Motor neuron (in vitro differentiated cells): ENCODE measurements around the gene C14orf132. TPM values are rescaled to one million over a fixed set of nuclear protein-coding genes. Genes with fewer than 3 reads are reported as not detected.
"Not testable (repeated sequence)": the region's sequence is repeated elsewhere in the genome, so short reads cannot be mapped to it uniquely, and the experiment has no call there.

Experiments
- ATAC-seq, 8 experiments: fragments of 200-7000 bp; cut with Tn5 transposase; replicated peaks in 6 of 8; 2 replicates each; pipeline ENCODE4 v1.8.0; 2021; ENCODE audit warnings: mild to moderate bottlenecking in 8 of 8, moderate library complexity in 8 of 8
- H3K27ac ChIP-seq, 2 donors: fragments of 250-450 bp; sonication (Bioruptor Pico); 2 replicates each; pipeline ENCODE4 v1.9.0; 2021; ENCODE audit warnings: antibody characterized with exemption in 2 of 2, mild to moderate bottlenecking in 2 of 2, moderate library complexity in 1 of 2
- H3K4me1 ChIP-seq, 2 donors: fragments of 250-450 bp; sonication (Bioruptor Pico); replicated peaks in 1 of 2; 2 replicates each; pipeline ENCODE4 v1.6.1; 2021; ENCODE audit warnings: antibody characterized with exemption in 2 of 2, mild to moderate bottlenecking in 2 of 2, moderate library complexity in 1 of 2
- H3K4me3 ChIP-seq, 5 donors: fragments of 250-450 bp; sonication (Bioruptor Pico); 2 replicates each; pipeline ENCODE4 v1.9.0; 2021; ENCODE audit warnings: antibody characterized with exemption in 5 of 5, mild to moderate bottlenecking in 5 of 5, moderate library complexity in 4 of 5
- WGBS, 10 experiments: fragments of 450-650 bp; shearing (Covaris generic); methylation state at CpG; one replicate each; pipeline ENCODE4 v1.0.0; 2022; 5-methylcytosine and 5-hydroxymethylcytosine counted together
- in situ Hi-C, 9 experiments: fragments of 400-800 bp; cut with MboI; loops; one replicate each; pipeline ENCODE4 v1.15.0; 2021; ENCODE audit warnings: low sequenced_read_pairs in 9 of 9, low pct_unique_long_range_greater_than_20kb in 2 of 9; ENCODE audit not compliant: unreplicated experiment in 9 of 9
- total RNA-seq, 8 experiments: library from RNA; unstranded; fragments of 300-600 nt; gene quantifications; 2 replicates each; pipeline versions ENCODE4 v1.2.3 to v1.2.4, GENCODE V29; 2022

Gene C14orf132
- total RNA-seq, 8 experiments from 2014 or later: 17.9 to 140 (median 66.8) TPM

DNA sequence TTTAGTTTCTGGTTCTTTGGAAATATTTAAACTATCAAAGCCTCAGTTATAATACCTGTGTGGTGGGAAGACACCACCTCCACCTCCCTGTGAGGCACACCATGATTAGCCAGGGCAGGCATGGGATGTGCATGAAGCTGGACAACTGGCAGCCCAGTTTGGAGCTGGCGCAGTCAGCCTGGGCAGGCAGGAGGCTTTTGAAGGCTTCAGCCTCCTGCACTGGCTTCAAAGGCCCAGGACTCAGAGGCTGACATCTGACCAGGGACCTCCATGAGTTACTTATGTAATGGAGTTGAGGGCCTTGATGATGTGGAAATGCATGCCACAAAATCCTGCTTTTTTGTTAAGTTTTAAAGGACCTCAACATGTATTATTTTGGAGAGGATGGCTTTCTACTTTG is 30.3 kb downstream of the C14orf132 start:
- H3K4me3 ChIP-seq: no peak overlapping the region
- WGBS, 10 experiments: 33 to 100% (median 50%) methylated on average over 1 of the region's 1 CpG; no CpG with 5 or more reads in 7 of the 10 experiments

DNA sequence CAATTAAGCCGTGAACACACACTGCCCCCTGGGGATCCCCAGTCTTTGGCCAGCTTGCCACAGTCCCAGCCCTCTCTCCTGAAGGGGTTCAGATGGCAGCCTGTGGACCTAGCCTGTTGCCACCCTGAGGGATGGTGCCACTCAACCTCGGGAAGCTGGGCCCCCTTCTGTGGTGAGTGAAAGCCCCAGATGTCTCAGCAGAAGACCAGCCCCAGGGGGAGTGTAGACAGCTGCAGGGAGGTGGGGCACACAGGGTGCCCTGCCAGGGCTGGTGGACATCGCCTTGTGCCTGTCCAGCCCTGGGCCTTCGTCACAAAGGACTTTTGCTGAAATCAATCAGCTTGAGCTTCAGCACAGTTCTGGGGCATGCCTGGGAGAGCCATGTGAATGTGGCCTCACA is 32.4 kb downstream of the C14orf132 start:
- Histone ChIP-seq H3K4me1 (peaks cover 0 to 3% of the 10 kb centered on the region in 2 donors), H3K4me3 (no peak overlapping the region), H3K27ac (no peak overlapping the region)
- ATAC-seq: no peak
- 60 to 100% (median 91%) methylated on average over 1 to 2 of the region's 4 CpGs; no CpG with 5 or more reads in 6 of the 10 experiments for WGBS, 10 experiments
- in situ Hi-C loops: no loop called here

More for the DNA sequence above, 30.3 kb downstream of the C14orf132 start:
- in situ Hi-C loops: no loop called here
- Histone ChIP-seq H3K27ac (no peak overlapping the region), H3K4me1 (peaks cover 7 to 14% of the 10 kb centered on the region in 2 donors)
- ATAC-seq: no peak

DNA sequence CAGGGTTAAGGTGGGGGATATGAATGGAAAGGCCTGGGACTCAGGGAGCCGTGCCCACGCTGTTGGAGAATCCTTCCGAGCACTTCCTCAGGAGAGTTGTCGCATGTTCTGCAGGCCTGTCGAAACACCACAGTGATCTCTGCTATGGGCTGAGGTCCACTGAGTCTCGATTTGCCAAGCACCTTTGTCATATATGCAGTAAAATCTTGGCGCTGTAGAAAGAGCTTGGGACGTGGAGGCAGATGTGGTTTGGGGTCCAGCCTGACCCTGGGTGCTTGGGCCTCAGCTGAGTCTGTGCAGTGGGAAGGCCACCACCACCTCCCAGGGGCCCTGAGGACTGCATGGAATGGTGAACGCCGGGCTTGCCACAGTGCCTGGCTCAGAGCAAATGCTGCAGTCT is 32.9 kb downstream of the C14orf132 start:
- Histone ChIP-seq H3K4me3 (no peak overlapping the region), H3K27ac (no peak overlapping the region), H3K4me1 (peaks cover 0 to 3% of the 10 kb centered on the region in 2 donors)
- in situ Hi-C loops: no loop called here
- 89 to 100% (median 95%) methylated on average over 2 to 8 of the region's 10 CpGs; no CpG with 5 or more reads in 5 of the 10 experiments for WGBS, 10 experiments
- no peak for ATAC-seq

DNA sequence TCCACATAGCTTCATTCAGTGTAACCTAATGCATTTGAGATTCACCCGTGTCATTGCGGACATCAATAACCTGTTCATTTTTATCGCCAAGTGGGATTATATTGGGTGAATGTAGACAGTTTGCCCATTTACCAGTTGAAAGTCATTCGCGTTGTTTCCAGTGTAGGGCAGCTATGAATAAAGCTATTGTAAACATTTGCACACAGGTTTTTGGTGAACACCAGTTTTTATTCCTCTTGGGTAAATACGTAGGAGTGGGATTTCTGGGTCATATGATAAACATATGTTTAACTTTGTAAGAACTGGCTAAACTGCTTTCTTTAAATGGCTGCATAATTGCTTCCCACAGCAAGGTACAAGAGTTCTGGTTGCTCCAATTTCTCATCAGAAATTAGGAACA is 33.6 kb downstream of the C14orf132 start:
- 60 to 98% (median 91%) methylated on average over 2 to 6 of the region's 6 CpGs for WGBS, 10 experiments
- Histone ChIP-seq H3K4me1 (peaks cover 0 to 3% of the 10 kb centered on the region in 2 donors), H3K27ac (no peak overlapping the region), H3K4me3 (no peak overlapping the region)
- ATAC-seq: no peak
- in situ Hi-C loops: no loop called here

DNA sequence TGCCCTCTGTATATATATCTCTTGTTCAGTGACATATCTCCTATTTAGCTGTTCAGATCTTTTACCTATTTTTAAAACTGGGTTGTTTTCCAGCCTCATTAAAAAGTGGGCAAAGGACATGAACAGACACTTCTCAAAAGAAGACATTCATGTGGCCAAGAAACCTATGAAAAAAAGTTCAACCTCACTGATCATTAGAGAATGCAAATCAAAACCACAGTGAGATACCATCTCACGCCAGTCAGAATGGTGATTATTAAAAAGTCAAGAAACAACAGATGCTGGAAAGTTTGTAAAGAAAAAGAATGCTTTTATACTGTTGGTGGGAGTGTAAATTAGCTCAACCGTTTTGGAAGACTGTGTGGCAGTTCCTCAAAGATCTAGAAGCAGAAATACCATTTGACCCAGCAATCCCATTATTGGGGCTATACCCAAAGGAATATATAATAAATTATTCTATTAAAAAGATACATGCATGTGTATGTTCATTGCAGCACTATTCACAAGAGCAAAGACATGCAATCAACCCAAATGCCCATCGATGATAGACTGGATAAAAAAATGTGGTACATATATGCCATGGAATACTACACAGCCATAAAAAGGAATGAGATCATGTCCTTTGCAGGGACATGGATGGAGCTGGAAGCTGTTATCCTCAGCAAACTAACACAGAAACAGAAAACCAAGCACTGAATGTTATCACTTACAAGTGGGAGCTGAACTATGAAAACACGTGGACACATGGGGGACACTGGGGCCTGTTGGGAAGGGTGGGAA is 34.3 kb downstream of the C14orf132 start:
- H3K4me3 ChIP-seq, ATAC-seq, H3K27ac ChIP-seq, H3K4me1 ChIP-seq, in situ Hi-C loops: not testable (repeated sequence)
- 41 to 88% (median 78%) methylated on average over 2 to 4 of the region's 4 CpGs; no CpG with 5 or more reads in 1 of the 10 experiments for WGBS, 10 experiments

DNA sequence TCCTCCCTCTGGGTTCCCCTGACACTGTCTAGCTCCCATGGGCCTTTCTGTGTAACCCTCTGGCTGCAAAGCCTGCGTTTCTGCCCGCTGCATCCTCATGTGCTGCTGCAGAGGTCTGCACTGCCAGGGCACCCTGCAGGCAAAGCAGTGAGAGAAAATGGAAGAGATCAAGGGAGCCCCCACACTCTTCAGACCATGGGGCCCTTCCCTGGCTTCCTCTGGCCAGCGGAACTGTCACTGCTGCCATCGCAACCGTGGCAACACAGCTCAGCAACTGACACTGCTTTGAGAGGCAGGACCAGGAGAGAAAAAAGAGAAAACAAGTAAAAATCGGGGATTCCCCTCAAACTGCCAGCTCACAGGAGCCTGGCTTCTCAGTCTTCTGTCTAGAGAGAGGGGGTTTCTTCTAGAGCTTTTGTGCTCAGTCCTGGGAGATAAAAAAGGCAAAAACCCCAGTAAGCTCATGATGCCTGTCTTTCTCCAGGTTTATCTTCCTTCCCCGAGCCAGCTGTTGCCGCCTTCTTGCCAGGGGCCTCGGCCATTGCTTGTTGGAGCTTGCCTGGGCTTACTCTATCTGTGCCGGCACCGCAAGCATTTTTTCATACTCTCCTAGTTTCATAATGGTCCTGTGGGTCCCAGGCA is 38.9 kb downstream of the C14orf132 start:
- H3K4me1 ChIP-seq: peaks cover 0 to 9% of the 10 kb centered on the region in 2 donors
- in situ Hi-C loops: loop anchor here in 1 of 9 experiments (25.0 kb wide), 1 partner anchor 516 kb away; no protein-coding TSS in a partner anchor
- peak in 5 of 8 experiments; percentile 59 to 92 (median 64) for ATAC-seq
- peak overlapping the region in 1 of 2 donors; percentile 7 for H3K27ac ChIP-seq
- WGBS, 10 experiments: 40 to 100% (median 68%) methylated on average over 1 to 8 of the region's 11 CpGs; no CpG with 5 or more reads in 3 of the 10 experiments
- H3K4me3 ChIP-seq: no peak overlapping the region

DNA sequence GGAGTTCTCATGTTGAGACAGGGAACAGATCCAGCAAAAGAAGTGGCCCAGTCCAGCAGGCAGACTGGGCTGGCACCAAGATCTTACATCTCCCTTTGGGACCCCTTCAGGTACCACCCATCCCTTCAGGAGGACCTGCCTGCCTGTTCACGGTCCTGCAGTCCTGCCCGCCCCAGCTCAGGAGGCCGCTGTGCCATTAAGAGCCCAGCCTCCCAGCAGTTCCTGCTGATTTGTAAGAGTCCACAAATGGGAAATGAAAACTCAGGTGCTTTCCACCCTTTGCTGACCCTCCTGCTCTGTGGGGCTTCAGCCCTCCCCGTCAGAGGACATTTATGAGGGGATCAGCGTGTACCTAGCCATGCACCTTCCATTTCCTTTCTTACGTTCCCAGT is 39.5 kb downstream of the C14orf132 start:
- in situ Hi-C loops: loop anchor here in 1 of 9 experiments (25.0 kb wide), 1 partner anchor 516 kb away; no protein-coding TSS in a partner anchor
- 80 to 100% (median 100%) methylated on average over 1 to 6 of the region's 6 CpGs; no CpG with 5 or more reads in 3 of the 10 experiments for WGBS, 10 experiments
- peak in 2 of 8 experiments; percentile 10 to 22 for ATAC-seq
- Histone ChIP-seq H3K27ac (peak overlapping the region in 1 of 2 donors; percentile 7), H3K4me3 (no peak overlapping the region), H3K4me1 (peaks cover 3 to 9% of the 10 kb centered on the region in 2 donors)

DNA sequence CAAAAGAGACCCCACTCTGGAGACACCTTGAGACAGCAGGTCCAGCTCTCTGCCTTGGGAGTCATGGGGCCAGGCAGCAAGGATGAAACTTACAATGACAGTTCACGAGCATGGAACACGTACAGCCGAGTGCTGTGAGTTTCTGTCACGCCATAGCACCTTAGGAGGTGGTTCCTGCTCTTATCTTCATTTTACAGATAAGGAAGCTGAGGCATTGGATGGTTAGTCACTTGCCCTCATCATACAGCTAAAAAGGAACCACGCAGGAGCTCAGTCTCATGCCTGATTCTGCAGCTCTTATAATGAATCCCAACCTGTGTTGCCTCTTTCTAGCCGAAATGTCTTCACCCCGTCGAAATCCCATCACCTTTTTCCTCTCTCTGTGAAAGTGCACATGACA is 39.9 kb downstream of the C14orf132 start:
- Histone ChIP-seq H3K4me1 (peaks cover 3 to 9% of the 10 kb centered on the region in 2 donors), H3K4me3 (no peak overlapping the region), H3K27ac (no peak overlapping the region)
- in situ Hi-C loops: loop anchor here in 1 of 9 experiments (25.0 kb wide), 1 partner anchor 517 kb away; no protein-coding TSS in a partner anchor
- WGBS, 10 experiments: 79 to 100% (median 94%) methylated on average over 1 to 7 of the region's 8 CpGs; no CpG with 5 or more reads in 2 of the 10 experiments
- no peak for ATAC-seq

DNA sequence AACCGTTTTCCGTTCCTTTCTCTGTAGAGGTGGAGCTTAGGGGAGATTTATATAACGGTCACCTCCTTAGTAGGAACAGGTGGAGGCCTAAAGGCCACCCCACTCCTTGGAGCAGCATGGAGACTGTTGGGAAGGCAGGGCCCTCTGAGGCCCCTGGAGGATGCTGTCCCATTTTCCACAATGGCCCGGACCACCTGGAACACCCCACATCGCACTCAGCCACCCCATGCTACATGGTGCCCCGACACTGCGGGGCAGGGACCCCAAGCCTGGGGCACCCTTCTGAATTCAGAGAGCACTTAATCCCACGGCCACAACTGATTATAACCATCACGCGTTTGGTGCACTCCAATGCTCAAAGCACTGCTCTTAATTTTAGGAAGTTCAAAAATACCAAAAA is 41.4 kb downstream of the C14orf132 start:
- Histone ChIP-seq H3K27ac (no peak overlapping the region), H3K4me3 (no peak overlapping the region), H3K4me1 (peaks cover 6 to 9% of the 10 kb centered on the region in 2 donors)
- no peak for ATAC-seq
- WGBS, 10 experiments: 80 to 100% (median 92%) methylated on average over 1 to 6 of the region's 10 CpGs; no CpG with 5 or more reads in 6 of the 10 experiments
- in situ Hi-C loops: loop anchor here in 1 of 9 experiments (25.0 kb wide), 1 partner anchor 518 kb away; no protein-coding TSS in a partner anchor

DNA sequence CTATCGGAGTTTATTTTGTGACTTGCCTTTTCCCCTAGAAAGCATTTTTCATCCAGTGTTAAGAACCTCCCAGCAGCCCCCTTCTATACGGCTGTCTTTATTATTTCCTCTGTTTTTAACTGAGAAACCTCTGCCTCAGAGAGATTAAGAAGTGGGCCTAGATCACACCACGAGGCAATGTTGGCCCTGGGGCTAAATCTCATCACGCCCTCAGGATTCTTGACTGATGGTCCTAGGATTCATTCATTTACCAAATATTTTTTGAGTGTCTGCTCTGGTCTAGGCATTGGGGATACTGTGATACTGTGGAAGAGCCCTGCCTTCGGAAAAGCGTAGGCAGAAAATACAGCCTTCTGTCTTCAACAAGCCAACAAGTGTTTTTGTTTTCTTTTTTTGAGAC is 42.1 kb downstream of the C14orf132 start:
- peaks cover 6 to 9% of the 10 kb centered on the region in 2 donors for H3K4me1 ChIP-seq
- H3K4me3 ChIP-seq: no peak overlapping the region
- WGBS, 10 experiments: 35 to 100% (median 88%) methylated on average over 2 to 6 of the region's 6 CpGs; no CpG with 5 or more reads in 1 of the 10 experiments
- no peak for ATAC-seq
- H3K27ac ChIP-seq: no peak overlapping the region
- in situ Hi-C loops: loop anchor here in 1 of 9 experiments (25.0 kb wide), 1 partner anchor 519 kb away; no protein-coding TSS in a partner anchor

DNA sequence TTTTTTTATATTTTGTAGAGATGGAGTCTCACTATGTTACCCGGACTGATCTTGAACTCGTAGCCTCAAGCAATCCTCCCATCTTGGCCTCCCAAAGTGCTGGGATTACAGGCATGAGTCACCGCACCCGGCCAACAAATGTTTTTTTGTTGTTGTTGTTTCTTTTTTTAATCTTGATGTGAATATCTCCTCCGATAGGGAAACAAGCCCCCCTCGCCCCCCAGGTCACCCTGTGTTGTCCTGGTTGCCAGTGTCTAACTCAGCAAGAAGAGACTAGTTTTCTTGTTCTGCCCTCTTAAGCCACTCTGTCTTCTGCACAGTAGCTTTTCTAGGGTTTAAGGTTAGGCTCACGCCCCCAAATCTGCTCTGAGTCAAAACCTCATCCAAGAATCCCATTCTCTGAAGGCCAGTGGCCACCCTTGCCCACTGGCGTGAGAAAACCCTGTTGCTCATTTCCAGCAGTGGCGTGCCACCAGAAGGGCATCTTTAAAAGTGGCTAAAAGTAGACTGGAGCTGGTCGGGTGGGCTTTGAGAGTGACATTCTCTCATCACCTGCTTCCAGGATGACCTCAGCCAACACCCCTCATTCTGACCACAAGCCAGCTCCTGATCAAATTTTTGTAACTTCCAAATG is 42.7 kb downstream of the C14orf132 start:
- Histone ChIP-seq H3K4me1 (peaks cover 6 to 9% of the 10 kb centered on the region in 2 donors), H3K4me3 (no peak overlapping the region), H3K27ac (no peak overlapping the region)
- 71 to 100% (median 93%) methylated on average over 1 to 9 of the region's 10 CpGs; no CpG with 5 or more reads in 2 of the 10 experiments for WGBS, 10 experiments
- in situ Hi-C loops: loop anchor here in 1 of 9 experiments (25.0 kb wide), 1 partner anchor 520 kb away; no protein-coding TSS in a partner anchor
- no peak for ATAC-seq

DNA sequence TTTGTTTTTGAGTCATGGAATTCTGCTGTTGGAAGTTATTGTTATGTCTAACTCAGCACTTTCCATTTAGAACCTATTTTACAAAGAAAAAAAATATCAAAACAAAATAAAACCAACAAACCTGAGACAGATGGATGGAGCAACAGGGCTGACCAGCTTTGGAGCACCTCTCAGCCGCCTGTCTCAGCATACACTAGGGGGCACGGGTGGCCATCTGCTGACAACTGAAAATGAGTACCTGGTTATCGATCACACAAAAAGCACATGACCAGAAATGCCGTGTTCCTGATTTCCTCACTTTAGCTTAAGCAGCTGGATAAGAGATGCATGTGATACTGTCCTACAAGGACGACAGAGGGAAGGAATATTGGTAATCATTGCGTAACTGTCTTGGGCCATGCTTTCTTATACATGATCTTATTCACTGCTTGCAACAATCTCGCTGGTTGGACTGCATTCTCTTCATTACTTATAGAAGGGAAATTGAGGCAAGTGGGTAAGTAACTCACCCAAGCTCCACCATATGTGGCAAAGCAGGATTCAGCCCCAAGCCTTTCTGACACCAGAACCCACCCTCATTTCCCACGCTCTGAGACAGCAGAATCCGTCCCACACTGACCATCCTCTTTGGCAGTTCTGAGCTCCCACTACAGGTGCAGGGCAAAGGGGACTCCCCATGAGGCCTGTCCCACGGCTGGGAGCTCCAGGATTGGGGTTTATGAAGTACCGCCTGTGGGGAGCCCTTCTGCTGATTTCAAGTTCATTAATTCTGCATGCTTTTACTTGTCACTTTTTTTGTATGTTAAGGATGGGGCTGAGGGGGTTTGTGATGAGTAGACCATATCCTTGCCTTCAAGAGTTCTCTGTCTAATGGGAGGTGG is 43.5 kb downstream of the C14orf132 start:
- Histone ChIP-seq H3K4me1 (peaks cover 6 to 9% of the 10 kb centered on the region in 2 donors), H3K27ac (no peak overlapping the region), H3K4me3 (no peak overlapping the region)
- 79 to 100% (median 87%) methylated on average over 1 to 9 of the region's 11 CpGs for WGBS, 10 experiments
- in situ Hi-C loops: loop anchor here in 1 of 9 experiments (25.0 kb wide), 1 partner anchor 520 kb away; no protein-coding TSS in a partner anchor
- ATAC-seq: no peak
